Measurements from ENCODE around the gene CDC42EP5. TPM values are rescaled to one million over a fixed set of nuclear protein-coding genes. Genes with fewer than 3 reads are reported as not detected.
A peak's percentile ranks its signal among the peaks of the same experiment; 100 is the strongest.
"Not testable (repeated sequence)": the region's sequence is repeated elsewhere in the genome, so short reads cannot be mapped to it uniquely, and the experiment has no call there.

Gene CDC42EP5
- total RNA-seq, 1 donor from 2014 or later, result 18.2 TPM

- H3K36me3 ChIP-seq (ENCODE audit: control insufficient read depth, insufficient read depth, low read length), result peaks cover 16% of the 10 kb centered on the region
- no peak for TF ChIP-seq CTCF (IDR thresholded peaks at IDR 0.05; ENCODE audit: insufficient read depth, low read length, severe bottlenecking)
- no peak for FAIRE-seq
- no peaks in the 10 kb centered on the region for H3K27me3 ChIP-seq (ENCODE audit: control insufficient read depth, insufficient read depth, low read length)
- peak within 1 kb of the TSS; percentile 91 for H3K4me3 ChIP-seq (ENCODE audit: low read depth, low read length)
- peak; percentile 92 for DNase-seq (ENCODE audit: low read depth)
Measured at GRCh38 chr19:54448774-54449700, 24.1 kb downstream of the CDC42EP5 start, which contains the start of gene LENG8. Gene LENG8 (plus strand): TSS chr19:54449199. CDS start chr19:54451345, 2,146 bp downstream.

DNA sequence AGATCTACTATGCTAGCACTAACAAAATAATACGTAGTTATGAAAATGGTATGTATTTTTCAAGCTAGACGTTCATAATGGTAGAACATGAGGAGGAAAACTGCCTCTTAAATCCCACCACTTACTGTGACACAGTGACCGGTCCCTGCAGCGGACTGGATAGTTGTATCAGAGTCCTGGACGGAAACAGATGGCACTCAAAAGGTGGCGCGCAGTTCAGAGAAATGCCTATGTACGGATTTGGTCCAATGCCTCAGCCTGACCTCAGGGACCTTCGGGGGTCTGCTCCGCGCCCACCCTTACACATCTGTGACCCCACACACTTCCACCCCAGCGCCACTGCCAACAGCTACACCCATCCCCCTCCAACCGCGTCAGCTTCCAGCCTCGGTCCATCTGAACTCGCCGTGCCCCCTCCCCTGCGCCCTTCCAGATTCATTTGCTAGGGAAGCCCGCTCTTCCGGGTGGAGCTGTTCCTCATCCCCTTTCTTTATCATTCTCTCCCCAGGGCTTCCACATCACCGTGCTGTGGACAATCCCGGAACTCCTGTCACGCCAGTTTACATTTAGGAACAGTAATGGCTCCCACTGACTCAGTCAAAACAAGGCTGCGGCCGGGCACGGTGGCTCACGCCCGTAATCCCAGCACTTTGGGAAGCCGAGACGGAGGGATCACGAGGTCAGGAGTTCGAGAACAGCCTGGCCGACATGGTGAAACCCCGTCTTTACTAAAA is 24.9 kb downstream of the CDC42EP5 start:
- FAIRE-seq, result no peak
- Histone ChIP-seq H3K4me3 (ENCODE audit: low read depth, low read length) (peak overlapping the region; percentile 91), H3K27me3 (ENCODE audit: control insufficient read depth, insufficient read depth, low read length) (no peaks in the 10 kb centered on the region), H3K36me3 (ENCODE audit: control insufficient read depth, insufficient read depth, low read length) (peaks cover 14% of the 10 kb centered on the region)
- peak; percentile 56 for DNase-seq (ENCODE audit: low read depth)
- no peak for TF ChIP-seq CTCF (IDR thresholded peaks at IDR 0.05; ENCODE audit: insufficient read depth, low read length, severe bottlenecking)

DNA sequence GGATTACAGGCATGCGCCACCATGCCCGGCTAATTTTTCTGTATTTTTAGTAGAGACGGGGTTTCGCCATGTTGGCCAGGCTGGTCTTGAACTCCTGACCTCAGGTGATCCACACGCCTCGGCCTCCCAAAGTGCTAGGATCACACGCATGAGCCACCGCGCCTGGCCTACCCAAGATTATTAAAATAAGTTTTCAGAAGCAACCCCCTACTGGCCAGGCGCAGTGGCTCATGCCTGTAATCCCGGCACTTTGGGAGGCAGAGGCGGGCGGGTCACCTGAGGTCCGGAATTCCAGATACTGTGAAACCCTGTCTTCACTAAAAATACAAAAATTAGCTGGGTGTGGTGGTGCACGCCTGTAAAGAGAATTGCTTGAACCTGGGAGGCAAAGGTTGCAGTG is 26.7 kb downstream of the CDC42EP5 start:
- FAIRE-seq, result not testable (repeated sequence)

DNA sequence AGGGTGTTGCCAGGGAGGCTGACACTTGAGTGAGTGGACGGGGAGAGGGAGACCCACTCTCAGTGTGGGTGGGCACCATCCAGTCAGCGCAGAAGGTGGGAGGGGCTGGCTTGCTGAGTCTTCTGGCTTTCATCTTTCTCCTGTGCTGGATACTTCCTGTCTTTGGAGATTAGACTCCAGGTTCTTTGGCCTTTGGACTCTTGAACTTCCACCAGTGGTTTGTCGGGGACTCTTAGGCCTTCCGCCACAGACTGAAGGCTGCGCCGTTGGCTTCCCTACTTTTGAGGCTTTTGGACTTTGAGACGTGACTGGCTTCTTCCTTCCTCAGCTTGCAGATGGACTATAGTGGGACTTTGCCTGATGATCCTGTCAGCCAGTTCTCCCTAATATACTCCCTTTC is 28.4 kb downstream of the CDC42EP5 start:
- FAIRE-seq (no peak), DNase-seq (ENCODE audit: low read depth) (no peak)
- Histone ChIP-seq H3K27me3 (ENCODE audit: control insufficient read depth, insufficient read depth, low read length) (no peaks in the 10 kb centered on the region), H3K4me3 (ENCODE audit: low read depth, low read length) (no peak overlapping the region), H3K36me3 (ENCODE audit: control insufficient read depth, insufficient read depth, low read length) (peaks cover 1% of the 10 kb centered on the region)
- TF ChIP-seq CTCF (IDR thresholded peaks at IDR 0.05; ENCODE audit: insufficient read depth, low read length, severe bottlenecking), result no peak

More for the DNA sequence above, 26.7 kb downstream of the CDC42EP5 start:
- H3K36me3 ChIP-seq (ENCODE audit: control insufficient read depth, insufficient read depth, low read length); DNase-seq (ENCODE audit: low read depth); H3K27me3 ChIP-seq (ENCODE audit: control insufficient read depth, insufficient read depth, low read length); H3K4me3 ChIP-seq (ENCODE audit: low read depth, low read length): not testable (repeated sequence)

DNA sequence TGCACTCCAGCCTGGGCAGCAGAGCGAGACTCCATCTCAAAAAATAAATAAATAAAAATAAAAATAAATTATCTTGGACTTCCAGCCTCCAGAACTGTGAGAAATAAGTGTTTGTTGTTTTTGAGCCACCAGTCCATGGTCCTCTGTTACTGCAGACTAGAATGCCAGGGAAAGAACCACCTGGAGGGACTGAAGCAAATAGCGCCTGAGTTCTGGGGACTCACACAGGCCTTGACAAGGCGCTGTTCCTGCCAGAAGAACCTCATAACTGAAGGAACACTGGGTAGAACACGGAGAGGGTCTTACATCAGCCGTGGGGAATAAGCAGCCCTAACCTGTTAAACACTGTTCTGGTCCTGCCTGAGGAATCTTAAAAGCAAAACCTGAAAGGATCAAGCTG is 32.5 kb downstream of the CDC42EP5 start:
- DNase-seq (ENCODE audit: low read depth) (no peak), FAIRE-seq (no peak)
- TF ChIP-seq CTCF (IDR thresholded peaks at IDR 0.05; ENCODE audit: insufficient read depth, low read length, severe bottlenecking), result no peak
- Histone ChIP-seq H3K4me3 (ENCODE audit: low read depth, low read length) (no peak overlapping the region), H3K36me3 (ENCODE audit: control insufficient read depth, insufficient read depth, low read length) (peaks cover 3% of the 10 kb centered on the region), H3K27me3 (ENCODE audit: control insufficient read depth, insufficient read depth, low read length) (no peaks in the 10 kb centered on the region)
